AG10803 (cell line): Measurements from ENCODE around the gene GRIK1.

ENCODE experiments used
- DNase-seq: peaks from one replicate; pipeline ENCODE4 v3.0.0; 2010; ENCODE audit warnings: low read depth
- H3K4me3 ChIP-seq: 2 replicates; pipeline ENCODE4 v1.5.1; 2011; ENCODE audit warnings: mild to moderate bottlenecking, low read length, control low read depth
- CTCF ChIP-seq: conservative IDR thresholded peaks from 2 replicates; pipeline ENCODE4 v1.5.1; 2011; ENCODE audit warnings: mild to moderate bottlenecking, low read length, control low read depth, inconsistent platforms

GRIK1 gene

GRCh38 chr21:29557200-29557599 is 382.6 kb downstream of the GRIK1 start:
- no peak overlapping the region for H3K4me3 ChIP-seq
- TF ChIP-seq CTCF, result no peak

GRCh38 chr21:29555601-29556000 is 384.2 kb downstream of the GRIK1 start:
- DNase-seq, result no peak
- TF ChIP-seq CTCF, result no peak
- H3K4me3 ChIP-seq, result no peak overlapping the region

More at GRCh38 chr21:29557200-29557599, 382.6 kb downstream of the GRIK1 start:
- no peak for DNase-seq

GRCh38 chr21:29550205-29550604 is 389.6 kb downstream of the GRIK1 start:
- TF ChIP-seq CTCF, result no peak
- H3K4me3 ChIP-seq, result no peak overlapping the region
- DNase-seq, result no peak

- no peak for DNase-seq
- H3K4me3 ChIP-seq, result no peak overlapping the region
- no peak for TF ChIP-seq CTCF
Observed at GRCh38 chr21:29549614-29550013, 390.2 kb downstream of the GRIK1 start.

GRCh38 chr21:29547998-29548397 is 391.8 kb downstream of the GRIK1 start:
- DNase-seq, result no peak
- no peak overlapping the region for H3K4me3 ChIP-seq
- TF ChIP-seq CTCF, result no peak

- TF ChIP-seq CTCF, result no peak
- peak; percentile 29 for DNase-seq
- H3K4me3 ChIP-seq, result no peak overlapping the region
Observed at GRCh38 chr21:29546071-29546470, 393.7 kb downstream of the GRIK1 start.

GRCh38 chr21:29540289-29540688 is 399.5 kb downstream of the GRIK1 start:
- no peak overlapping the region for H3K4me3 ChIP-seq
- DNase-seq, result no peak
- TF ChIP-seq CTCF, result no peak
